Activated naive CD4-positive, alpha-beta T cell treated with anti-CD3 and anti-CD28 coated beads, Interleukin-2, amount 50 U/mL, for 16 hours (primary cell): ENCODE results near the gene CCDC27.
A peak's percentile ranks its signal among the peaks of the same experiment; 100 is the strongest.

Source experiments
- DNase-seq: peaks from one replicate; pipeline ENCODE4 v3.0.0-alpha.2; 2020

Gene CCDC27

DNA sequence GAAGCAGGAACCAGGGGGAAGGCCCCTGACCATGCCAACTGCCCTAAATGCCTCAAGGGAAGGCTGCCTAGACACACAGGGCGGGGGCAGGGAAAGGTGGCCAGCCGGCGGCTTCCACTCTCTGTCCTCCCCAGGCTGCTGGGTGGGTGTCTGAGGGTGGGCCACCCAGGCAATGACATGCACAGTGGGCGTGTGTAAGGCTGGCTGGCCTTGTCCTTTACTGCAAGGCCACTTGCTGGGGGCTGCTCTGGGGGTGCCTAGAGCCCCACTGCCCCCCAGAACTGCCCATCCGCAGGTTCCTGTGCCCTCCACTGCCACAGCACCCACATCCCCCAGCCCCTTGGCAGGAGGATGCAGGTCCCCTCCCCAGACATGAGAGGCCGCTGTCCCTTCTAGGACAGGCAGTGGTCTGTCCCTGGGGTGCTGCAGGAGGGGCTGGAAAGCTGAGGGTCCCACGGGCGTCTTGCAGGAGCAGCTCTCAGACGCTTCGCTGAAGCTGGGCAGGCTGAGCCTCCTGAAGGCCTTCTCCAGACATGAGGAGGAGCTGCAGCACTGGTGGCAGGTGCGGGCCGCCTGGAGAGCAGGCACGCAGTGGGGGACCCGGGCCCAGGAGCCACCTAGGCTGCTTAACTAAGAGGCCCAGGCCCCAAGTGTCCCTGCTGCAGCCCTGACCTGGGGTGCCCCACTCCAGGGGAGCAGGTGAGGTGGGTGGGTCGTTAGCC is 10.1 kb downstream of the CCDC27 start:
- DNase-seq: no peak

DNA sequence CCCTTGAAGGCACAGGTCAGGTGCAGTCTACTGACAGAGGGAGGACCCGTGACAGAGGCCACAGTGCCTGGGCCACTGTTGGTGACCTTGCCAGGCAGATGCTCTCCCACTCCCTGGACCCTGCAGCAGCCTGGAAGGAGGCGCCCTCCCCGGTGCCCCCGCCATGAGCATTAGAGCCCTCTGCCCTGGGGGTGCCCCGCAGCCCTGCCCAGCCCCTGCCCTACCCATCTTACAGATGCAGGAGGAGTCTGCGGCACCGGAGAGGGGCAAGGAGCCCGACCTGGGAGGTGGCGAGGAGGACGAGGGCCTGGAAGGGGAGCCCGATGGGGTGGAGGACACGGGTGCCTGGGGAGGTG is 10.6 kb downstream of the CCDC27 start:
- no peak for DNase-seq

DNA sequence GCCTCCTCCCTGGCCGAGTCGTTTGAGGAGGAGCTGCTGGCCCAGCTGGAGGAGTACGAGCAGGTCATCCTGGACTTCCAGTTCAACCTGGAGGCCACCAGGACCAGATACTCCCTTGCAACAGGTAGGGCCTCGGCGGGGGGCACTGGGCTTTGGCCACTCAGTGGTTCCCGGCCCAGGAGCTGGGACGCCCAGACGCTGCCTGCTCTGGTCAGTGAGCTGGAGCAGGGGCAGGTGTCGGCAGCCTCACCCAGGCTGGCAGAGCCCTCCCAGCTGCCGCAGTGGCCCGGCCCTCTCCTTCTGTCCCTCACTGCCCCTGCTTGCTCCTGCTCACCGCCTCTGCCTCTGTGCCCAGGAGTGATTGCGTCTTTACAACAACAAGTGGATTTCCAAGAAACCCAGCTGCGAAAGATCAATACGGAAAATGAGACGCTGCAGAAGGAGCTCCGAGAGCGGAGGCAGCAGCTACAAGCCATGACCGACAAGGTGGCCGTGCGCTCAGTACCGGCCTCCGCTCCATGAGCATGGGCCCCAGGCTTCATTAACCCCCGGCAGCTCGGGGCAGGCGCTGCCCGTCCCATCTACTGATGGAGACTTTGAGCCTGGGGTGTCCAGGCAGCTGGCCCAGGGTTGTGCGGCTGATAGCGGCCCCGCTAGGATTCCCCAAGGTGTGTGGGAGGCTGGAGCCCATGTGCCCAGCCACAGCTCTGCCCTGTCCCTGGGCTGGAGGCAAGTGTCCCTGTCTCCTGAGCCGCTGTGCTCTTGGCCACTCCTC is 11.3 kb downstream of the CCDC27 start:
- DNase-seq: no peak

DNA sequence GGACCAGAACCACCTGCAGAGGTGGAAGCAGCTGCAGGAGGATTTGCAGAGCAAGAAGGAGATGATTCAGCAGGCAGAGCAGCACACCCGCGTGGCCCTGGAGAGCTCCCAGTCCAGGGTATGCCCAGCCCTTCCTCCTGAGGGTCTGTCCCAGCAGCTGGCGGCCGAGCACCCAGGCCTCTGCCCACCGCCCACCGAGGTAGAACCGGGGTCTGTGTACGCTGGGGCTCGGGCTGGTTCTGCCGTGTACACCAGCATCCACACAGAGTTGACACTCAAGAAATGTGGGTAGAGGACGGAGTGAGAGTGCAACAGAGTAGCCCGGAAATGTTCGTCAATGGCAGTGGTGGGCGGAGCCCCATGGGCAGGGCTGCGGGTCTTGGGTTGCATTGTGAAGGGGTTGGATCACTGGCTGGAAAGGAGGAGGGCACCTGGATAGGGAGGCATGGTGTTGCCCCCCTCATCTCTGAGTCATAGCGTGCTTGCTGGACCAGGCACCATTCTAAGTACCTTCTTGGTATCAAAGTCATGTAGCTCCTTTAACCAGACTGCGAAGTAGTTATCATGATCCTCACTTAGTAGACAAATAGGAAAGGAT is 15.2 kb downstream of the CCDC27 start:
- DNase-seq: no peak

DNA sequence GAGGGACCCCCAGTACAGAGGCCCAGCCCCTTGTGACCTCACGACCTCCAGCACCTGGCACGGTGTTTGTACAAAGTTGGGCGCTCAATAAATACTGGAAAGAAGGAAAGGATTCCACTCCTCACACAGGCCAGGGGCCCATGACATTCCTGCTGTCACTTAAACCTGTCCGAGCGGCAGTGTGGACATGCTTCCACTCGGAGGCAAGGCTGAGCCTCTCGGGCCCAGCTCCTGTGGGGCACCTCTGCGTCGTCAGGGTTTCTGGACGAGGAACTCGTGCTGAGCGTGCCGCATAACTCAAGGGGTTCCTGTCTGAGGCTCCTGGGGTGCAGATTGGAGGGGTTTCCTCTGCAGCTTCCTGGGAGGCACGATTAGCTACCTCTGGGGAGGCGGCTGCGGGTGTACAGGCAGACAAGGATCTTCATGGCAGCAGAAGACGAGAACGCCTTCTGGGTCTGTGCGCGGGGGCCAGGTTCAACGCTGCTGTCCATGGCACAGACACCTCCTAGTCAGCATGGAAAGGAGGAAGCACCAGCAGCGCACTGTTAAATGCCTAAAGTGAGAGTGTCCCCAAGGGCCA is 16.7 kb downstream of the CCDC27 start:
- DNase-seq: no peak

DNA sequence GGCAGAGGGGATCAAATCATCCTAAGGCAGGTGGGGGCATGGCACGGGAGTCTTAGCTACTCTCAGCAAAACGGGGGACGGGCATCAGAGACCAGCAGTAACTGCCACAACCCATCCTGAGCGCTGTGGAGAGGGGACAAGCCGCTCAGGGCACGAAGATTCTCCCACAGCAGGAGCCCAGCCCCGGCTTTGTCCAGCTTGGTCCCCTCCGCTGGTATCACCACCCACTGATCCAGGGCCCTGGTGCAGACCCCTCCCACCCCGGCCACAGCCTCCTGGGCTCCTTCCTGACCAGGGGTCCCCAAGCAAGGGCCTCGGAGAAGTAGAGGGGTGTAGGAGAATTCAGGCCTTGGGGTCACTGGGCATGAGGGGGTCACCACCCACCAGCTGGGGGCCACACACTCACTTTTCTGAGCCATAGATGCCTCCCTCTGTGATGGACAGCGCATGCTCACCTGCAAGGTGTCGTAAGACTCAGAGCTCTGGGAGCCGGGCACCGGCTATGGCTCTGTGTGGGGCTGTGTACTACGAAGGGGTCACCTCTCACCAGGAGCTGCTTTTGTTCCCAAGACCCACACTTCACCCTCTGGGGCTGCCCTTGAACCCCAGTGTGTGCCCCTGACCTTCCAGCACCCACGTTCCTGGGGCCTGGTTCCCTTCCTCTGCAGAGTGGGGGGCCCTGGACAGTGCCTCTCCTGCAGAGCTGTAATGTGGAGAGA is 18.0 kb downstream of the CCDC27 start:
- DNase-seq: no peak

DNA sequence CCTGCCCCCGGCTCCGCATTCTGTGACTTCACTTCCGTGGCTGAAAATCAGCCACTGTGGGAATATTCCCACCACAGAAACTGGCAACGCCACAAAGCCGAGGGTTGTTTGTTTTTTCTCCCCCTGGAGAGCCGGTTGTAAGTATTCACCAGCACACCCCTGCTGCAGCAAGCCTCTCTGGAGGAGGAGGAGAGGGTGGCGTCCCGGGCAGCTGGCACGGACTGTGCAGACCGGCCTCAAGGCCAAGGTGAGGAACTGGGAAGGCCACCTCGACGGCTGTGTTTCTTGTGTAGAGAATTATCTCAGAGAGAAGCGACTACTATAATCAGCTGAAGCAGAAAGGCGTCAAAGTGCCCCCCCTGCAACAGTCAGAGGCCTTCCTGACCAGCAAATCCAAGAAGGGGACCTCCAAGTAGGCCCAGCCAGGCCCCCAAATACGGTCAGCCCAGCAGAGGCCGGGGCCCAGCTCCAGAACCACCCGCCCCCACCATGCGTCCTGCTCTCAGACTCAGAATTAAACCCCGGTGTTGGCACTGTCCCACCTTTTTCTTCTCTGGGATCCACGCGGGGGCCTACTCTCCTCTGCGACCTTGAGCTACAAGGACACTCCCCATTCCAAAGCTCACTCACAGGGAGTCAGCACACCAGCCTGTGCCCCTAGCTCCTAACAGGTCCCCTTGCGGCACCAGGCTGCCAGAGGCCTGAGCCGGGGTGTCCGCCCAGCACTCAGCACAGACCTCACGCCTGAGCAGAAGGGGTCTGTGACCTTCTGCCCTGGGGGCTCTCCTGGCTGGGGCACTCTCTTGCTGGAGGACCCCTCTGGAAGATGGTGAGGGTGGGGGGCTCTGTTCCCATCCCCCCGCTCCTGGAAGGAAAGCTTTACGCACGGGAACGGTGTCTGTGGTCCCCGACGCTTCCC is 19.1 kb downstream of the CCDC27 start:
- DNase-seq: no peak

DNA sequence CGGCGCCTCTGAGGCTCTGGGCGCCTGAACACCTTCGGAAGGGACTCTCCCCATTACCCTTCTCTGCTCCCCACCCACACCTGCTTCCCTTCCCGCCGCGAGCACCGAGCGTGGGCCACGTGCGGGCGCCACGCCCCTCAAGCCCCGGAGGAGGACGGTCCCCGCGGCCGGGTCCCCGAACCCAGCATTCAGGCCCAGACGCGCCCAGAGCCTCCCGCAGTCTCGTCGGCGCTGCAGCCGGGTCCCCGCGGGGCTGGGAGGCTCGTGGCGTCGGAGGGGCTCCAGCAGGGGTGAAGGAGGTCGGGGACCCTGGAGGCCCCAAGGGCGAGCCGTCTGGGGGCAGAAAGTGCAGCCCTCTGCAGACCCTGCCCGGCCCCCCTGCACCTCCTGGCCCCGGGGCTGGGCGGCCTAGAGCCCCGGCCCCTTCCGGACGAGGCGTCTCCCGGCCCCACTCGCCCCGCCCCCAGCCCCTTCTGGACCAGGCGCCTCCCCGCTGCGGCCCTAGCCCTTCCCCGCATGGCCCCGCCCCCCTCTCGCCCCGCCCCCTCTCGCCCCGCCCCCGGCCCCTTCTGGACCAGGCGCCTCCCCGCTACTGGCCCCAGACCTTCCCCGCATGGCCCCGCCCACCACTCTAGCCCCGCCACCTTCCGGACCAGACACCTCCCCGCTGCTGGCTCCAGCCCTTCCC is 19.9 kb downstream of the CCDC27 start:
- DNase-seq: peak; percentile 83

DNA sequence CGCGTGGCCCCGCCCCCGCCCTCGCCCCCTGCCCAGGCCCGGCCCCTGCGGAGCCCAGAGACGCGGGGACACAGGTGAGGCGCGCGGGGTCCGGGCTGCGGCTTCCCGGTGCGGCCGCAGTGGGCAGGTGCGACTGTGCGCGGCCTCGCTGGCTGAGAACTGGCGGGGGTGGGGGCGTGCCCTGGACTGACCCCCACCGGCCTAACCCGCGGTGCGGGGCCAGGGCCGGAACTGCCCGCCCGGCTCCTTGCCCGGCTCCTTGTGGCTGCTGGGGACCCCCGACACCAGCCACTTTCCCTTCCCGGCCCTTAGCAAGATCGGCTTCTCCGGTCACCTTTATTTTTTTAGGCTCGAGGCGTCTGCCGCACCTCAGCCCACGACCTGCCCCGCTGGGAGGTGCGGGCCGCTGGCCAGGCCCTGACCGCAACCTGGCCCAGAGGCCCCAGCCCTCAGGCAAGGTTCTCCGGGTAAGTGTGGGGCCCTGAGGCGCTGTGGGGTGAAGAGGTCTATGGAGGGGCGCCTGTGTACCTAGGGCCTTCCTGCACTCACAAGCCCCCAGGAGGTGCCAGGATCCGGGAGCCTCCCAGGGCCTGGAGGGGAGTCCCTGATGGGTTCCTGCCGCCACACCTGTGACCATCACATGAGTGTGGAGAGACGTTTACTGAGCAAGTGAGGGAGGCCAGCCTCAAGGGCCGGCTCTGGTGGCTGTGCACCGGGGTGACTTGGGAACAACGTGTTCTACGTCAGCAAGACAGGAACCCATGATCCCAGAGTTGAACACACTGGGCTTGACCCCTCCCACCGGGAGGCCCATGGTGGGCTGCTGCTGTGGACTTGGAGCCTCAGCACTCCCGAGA is 20.7 kb downstream of the CCDC27 start, which contains the start of gene SMIM1:
Gene SMIM1, plus strand, starts transcription at position 35 of the 857 bp plus-strand sequence. CDS start 2,625 bp downstream, outside the sequence.
- no peak for DNase-seq

DNA sequence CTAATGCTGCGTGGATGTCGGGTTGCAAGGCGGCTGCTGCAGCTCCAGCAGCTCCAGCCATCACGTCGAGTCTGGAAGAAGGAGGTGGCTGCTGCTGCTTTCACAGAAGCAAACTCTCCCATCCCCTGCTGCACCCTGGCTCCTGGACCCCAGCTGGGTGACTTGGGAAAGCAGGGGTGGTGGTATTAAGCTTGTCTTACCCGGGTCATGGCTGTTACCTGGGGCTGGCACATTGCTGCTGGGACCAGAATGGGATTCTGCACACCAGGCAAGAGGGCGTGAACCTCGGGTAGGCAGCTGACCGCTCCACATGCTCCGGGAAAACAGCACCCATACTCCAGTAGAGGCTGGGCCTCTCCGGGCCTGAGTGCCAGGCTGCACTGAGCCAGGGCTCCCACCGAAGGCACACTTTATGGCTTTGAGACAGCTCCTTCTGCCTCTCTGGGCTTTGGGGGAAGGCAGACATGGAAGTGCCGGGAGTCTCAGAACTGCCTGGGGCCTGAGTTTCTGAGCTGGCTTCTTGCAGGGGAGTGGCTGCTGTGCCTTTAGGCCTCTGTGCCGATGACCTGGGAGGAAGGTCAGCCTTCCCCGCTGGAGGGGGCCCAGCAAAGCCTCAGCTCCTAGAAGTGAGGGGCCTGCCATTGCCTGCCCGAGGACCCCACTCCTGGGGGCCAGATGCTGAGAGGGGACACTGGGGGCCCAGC is 21.5 kb downstream of the CCDC27 start:
- DNase-seq: no peak

DNA sequence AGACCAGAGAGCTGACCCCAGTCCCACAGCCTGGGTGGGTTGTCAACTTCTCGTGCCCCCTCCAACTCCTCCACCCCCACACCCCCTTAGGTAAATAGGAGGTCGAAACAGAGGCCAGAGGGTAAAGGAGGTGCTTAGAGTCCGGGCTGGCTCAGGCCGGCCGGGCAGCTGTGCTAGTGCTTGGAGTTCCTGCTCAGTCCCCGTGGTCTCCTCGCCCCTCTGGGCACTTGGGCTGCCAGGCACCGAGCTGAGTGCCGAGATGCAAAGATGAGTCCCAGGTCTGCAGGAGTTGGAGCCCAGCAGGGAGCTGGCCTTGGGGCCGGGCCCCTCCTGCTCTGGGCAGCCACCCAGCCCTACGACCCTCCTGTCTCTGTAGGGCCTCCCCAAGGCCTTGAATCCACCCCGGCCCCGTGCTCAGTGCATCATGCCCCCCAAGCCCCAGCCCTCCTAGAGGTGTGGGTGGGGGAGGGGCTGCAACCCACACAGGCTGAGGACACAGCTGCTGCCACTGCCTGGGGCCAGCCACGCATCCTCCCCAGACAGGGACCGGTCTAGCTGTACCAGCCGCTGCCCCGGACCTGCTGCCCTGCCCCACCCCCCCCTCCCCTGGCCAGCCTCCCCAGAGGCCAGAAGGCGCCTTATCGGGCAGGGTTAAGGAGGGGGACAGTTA is 22.2 kb downstream of the CCDC27 start:
- no peak for DNase-seq

DNA sequence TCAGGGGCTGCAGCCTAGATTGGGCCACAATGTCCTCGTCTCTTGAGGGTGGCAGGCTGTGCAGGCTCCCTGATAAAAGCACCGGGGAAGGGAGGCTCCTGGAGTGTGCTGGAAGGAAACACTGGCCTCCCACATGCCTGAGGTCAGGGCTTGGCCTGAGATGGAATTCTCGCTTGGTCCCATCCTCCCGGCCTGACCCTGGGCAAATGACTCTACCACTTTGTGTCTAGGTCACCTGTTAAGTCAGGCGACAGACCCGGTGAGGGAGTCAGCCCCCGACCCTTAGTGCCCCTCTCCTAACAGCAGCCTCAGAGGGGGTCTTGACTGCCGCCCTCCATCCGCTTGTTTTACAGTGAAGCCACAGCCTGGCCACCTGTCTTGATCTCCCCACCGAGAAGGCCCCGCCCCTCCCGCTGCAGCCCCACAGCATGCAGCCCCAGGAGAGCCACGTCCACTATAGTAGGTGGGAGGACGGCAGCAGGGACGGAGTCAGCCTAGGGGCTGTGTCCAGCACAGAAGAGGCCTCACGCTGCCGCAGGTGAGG is 22.8 kb downstream of the CCDC27 start:
- DNase-seq: no peak

DNA sequence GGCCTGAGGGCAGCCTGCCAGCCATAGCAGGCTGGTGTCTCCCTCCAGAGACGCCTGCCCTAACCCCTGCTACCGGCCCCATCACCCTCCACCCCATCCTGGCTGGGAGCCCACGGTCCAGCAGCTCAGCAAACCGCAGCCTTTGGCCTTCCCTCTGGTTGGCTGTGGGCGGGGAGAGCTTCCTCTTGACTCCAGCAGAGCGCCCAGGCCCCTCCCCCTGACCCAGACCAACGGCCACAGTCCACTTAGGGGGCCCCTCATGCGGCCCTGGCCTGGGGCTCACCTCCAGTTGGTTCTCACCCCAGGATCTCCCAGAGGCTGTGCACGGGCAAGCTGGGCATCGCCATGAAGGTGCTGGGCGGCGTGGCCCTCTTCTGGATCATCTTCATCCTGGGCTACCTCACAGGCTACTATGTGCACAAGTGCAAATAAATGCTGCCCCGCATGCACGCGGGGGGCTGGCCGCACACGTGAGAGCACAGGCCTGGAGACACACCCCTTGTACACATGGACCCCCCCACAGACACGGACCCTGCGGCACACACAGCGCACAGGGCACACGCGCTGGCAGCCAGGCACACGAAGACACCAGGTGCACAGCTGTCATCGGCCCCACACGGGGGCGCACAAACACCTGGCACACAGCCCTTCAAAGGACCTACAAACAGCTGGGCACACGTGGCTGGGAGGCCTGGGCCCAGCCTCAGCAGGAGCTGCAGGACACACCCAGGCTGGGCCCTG is 23.4 kb downstream of the CCDC27 start:
- peak; percentile 52 for DNase-seq

DNA sequence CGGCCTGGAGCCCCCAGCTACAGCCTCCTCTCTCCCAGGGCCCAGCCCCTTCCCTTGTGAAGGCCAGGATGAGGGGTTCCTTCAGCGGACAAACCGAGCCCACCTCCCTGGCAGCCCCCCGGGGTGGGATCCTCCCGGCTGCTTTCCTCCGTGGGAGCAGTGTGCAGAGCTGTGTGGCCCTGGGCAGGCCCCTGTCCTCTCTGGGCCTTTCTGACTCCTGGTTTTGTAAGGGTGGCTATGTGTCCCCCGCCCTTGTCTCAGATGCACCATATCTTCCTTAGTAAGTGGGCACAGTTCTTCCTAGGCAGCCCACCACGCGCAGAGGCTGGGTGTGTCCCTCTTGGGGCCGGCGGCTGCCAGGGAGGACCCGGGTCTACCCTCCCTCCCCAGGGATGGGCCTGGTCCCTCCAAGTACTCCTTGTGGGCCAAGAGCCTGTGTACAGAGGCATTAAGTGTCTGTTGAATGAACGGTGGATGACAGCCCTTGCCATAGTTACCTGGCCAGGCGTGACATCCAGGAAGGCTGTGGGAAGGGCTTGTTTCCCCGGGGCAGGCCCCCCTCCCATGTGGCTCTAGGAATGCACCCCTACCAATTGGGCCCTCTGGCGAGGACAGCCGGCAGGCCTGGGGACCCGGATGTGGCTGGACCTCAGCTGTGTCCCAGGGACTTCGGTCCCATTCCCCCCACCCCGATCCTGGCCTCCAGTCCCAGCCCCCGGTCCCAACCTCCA is 24.1 kb downstream of the CCDC27 start:
- no peak for DNase-seq

DNA sequence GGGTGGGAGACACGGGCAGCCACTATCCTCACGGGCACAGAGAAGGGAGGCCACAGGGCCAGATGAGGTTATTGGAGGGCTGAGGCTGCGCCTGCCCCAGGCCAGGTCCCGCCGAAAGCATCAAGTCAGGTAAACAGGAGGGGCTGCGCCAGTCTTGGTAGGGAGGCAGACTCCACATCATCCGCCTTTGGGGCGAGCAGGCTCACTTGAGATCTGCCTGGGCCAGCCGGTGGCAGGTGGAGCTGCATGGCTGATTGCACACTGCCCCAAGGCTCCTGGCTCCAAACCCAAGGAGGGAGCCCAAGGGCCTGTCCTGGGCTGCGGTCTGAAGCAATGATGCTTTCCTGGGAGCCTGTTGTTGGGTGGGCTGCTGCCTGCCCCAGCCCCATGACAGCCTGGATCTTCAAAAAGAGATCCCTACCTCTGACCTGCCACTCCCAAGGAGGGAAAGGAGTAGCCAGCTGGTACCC is 24.9 kb downstream of the CCDC27 start:
- no peak for DNase-seq

DNA sequence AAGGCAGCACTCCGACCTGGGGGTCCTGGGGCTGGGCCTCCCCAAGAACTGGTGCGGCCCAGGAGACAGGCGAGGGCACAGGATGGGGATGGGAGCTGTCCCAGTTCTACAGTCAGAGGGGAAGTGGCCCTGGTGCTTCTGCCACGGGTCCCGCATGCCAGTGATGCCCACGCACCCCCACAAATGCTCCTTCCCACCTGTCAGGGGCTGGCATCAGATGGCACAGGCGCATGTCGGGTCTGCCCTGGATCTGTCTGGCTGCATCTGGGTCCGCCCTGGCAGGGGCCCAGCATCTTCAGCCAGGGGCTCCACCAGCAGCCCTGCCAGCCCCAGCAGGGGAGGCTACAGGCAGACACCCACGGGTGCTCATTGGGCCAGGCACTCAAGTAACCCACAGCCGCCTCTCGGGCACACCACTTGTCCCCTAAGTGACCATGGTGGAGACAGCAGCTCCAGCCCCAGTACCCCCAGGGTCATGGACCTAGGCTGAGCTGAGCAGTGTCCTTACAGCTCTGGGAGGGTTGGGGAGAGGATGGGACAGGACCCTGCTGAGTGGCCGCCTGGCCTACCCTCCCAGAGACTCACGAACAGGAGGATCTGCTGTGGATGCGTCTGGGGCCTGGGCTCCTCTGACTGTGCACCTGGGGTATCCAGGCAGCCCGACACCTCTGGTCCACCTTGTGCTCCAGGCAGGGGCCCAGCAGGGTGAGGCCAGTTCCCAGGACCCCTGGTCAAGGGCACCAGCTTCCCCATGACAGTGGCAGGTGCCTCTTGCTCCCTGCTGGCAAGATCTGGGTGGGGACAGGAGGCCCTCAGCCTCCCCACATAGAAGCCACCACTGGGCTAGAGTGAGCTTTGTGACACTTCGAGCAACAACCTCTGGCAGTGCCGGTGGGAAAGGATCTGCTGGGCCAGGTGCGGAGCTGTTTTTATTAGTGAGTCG is 25.7 kb downstream of the CCDC27 start:
- no peak for DNase-seq
